ENCODE results near the gene CLEC12A.

Gene CLEC12A

GRCh38 chr12:10033783-10034545 lies 62.8 kb downstream of the CLEC12A start:
- no peak for DNase-seq (ENCODE audit: low read depth)
